Fibroblast of skin of scalp (primary cell): ENCODE results near the gene FAAP20.

Experiments used
- DNase-seq: peaks from one replicate; pipeline ENCODE4 v3.0.0-alpha.2; 2013

The FAAP20 gene

DNA sequence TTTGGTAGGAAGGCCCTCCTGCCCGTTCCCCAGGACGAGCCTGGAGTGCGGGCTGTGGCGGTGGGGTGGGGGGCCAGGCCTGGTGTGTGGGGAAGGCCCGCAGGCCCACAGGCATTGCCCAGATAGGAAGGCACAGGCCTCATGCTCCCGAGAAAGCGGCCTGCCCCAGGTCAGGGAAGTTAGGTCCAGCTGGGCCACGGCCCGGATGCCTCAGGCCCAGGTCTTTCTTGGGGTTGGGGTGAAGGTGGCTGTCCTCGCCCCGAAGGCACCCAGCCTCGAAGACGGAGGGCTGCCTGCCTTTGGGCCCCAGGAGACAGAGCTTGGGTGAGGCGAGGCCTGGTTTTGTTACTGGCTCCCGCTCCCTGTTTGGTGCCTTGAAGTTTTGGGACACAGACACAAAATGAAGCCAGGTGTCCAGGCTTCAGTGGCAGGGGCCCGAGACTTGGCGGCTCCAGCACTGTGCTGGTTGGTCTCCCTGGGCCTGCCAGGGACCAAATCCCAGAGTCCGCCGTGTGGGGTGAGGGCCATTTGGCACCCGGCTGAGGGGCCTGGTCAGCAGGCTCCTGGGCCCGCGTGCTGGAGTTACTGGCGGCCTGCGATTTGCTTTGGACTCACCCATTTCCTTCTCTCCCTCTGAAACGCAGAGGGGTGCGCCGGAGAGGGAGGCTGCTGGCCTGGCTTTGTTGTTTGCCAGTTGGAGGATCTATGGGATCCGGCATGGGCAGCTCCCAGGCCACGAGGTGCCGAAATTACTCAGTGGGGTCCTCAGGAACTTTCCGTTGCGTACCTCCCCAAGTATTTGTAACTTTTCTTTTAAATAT lies 35.5 kb upstream of the FAAP20 start:
- DNase-seq, result no peak

DNA sequence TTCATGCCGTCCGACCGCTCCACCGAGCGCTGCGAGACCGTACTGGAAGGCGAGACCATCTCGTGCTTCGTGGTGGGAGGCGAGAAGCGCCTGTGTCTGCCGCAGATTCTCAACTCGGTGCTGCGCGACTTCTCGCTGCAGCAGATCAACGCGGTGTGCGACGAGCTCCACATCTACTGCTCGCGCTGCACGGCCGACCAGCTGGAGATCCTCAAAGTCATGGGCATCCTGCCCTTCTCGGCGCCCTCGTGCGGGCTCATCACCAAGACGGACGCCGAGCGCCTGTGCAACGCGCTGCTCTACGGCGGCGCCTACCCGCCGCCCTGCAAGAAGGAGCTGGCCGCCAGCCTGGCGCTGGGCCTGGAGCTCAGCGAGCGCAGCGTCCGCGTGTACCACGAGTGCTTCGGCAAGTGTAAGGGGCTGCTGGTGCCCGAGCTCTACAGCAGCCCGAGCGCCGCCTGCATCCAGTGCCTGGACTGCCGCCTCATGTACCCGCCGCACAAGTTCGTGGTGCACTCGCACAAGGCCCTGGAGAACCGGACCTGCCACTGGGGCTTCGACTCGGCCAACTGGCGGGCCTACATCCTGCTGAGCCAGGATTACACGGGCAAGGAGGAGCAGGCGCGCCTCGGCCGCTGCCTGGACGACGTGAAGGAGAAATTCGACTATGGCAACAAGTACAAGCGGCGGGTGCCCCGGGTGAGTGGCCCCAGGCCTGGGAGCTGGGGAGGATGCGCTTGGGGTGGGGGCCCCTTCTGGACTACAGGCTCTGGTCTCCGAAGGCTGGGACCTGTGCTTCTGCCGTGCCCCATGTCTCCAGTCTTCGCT lies 34.7 kb upstream of the FAAP20 start:
- DNase-seq, result peak; percentile 53

DNA sequence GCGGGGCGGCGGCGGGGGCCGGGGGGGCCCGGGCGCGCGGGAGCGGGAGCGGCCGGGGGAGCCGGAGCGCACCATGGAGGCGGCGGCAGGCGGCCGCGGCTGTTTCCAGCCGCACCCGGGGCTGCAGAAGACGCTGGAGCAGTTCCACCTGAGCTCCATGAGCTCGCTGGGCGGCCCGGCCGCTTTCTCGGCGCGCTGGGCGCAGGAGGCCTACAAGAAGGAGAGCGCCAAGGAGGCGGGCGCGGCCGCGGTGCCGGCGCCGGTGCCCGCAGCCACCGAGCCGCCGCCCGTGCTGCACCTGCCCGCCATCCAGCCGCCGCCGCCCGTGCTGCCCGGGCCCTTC lies 34.1 kb upstream of the FAAP20 start:
- no peak for DNase-seq

DNA sequence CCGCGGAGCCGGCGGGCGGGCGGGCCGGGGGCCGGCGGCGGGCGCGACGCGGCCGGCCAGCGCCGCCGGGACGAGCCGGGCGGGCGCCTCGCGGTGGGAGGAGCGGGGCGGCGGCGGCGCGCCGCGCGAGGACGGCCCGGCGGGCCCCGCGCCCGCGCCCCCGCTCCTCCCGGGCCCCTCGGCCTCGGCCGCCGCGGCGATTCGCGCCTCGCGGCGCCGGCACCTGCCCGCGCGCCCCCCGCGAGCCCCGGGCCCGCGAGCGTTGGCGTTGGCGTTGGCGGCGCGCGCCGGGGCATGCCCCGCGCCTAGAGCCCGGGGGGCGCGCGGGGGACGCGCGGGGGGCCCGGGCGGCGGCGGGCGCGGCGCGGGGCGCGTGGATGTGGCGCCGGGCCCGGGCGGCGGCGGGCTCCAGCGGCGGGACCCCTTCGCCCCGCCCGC lies 33.6 kb upstream of the FAAP20 start, which contains the start of gene SKI:
TSS of gene SKI (plus strand) at position 163 of the 438 bp plus-strand sequence. CDS start 448 bp downstream, outside the sequence.
- no peak for DNase-seq

DNA sequence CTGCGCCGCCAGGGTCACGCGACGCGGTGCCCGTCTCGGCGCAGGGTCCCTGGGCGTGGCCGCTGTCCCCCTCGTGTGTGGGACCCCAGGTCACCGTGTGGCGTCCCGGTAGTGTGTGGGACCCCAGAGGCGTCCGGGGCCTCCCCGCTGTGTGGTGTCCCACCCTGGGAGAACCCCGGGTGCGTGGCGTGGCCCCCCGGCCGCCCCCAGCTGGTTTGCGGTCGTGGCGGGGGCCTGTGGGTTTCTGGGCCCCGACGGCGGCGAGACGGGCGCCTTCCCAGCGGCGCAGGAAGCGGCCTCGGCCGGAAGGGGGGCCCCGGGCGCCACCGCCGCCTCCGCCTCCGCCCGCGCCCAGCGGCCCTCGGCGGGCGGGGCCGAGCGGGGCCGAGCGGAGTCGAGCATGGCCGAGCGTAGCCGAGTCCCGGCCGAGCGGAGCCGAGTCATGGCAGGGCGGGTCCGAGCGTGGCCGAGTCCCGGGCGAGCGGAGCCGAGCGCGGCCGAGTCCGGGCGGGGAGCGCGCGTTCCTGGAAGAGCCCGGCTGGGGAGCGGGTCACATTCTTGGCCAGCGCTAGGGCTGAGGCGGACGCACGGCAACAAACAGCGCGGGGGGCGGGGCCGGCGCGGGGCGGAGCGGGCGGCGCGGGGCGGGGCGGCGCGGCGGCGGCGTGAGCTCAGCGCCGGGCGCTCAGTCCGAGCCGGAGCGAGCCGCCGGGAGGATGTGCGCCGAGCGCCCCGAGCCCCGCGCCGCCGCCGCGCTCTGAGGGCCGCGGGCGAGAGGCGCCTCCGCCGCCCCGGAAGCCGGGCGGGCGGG lies 33.0 kb upstream of the FAAP20 start:
- peak; percentile 98 for DNase-seq

DNA sequence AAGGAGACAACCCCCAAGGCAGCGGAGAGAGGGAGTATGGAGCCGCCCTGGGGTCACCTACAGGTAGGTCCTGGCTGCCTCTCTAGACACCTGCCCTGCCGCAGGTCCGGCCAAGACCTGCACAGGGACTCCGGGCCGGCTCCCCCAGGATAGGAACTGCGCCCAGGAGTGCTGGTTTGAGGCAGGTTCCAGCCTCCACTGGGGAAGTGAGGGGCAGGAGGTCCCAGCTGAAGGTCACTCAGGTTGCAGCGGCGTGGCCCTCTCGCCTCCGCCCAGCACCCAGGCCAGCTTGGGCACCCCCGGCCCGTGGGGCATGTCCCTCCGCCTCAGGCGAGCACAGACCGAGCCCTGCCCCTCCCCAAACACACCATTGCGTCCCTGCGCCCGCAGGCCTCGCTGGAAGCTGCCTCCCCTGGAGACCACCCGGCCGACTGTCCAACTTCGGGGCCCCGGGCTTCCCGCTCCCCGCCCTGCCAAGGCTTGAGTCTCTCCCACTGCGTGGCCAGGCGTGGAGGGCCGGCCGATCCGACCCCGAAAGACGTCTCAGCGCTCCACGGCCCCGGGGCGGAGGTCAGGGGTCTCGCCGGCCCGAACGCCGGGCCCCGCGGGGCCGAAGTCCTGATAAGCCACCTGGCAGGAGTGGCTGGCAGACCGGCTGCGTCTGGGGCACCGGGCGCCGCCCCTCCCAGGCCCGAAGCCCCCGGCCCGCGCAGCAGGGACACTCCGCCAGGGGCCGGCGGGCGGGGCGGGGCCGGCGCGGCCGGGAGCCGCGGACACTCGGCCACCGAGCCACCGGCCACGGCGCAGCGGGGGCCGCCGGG lies 32.2 kb upstream of the FAAP20 start:
- no peak for DNase-seq

DNA sequence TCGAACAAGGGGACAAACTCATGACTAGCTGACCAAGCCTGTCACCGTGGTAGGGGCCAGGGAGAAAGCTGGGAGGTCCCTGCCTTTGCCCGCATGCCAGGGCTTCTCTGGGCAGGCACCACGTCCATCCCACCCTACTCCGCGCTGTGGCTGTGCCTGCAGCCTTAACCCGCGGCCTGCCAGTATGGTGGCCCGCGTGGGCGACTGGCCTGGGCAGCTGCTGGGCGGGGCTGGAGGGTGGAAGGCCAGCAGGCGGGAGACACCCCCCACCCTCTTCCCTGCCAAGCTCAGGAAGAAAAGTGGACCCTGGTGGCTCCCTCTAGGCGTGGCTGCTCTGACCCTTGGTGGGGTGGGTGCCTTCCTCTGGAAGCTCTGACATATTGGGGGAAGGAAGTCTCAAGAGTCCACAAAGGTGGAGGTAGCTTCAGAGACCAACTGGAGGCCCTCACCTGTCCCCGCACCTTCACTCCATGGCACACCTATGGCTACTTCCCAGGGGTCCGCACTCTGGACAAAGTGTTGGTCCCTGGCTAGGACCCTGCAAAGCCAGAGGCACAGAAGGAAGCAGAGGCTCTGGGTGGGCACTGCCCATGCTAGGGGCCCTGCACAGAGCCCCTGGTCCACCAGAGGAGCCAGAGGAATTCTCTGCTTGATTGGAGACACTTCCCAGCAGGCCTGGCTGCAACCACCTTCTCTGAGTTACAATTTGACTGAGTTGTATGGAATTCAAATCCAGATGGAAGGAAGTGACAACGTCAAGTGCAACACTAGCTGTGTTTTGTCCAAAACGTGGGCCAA lies 30.3 kb upstream of the FAAP20 start:
- no peak for DNase-seq

DNA sequence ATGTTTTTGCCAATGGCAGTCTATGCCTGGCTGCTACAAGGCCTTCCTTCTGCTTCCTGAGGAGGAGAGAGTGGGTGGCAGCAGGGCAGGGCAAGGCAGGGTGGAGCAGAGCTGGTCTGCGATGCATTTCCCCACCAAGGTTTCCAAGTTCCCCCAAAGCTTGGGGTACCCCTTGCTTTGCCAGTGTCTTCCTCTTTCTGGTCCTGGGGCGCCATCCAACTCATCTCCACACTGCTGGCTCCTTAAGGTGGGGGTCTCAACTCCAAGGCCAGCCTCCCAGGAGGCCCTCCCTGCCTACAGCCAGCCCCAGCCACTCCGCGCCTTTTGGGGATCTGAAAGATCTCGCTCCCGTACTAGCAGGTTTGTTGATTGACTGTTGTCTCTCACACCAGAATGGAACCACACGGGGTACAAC lies 29.6 kb upstream of the FAAP20 start:
- no peak for DNase-seq

DNA sequence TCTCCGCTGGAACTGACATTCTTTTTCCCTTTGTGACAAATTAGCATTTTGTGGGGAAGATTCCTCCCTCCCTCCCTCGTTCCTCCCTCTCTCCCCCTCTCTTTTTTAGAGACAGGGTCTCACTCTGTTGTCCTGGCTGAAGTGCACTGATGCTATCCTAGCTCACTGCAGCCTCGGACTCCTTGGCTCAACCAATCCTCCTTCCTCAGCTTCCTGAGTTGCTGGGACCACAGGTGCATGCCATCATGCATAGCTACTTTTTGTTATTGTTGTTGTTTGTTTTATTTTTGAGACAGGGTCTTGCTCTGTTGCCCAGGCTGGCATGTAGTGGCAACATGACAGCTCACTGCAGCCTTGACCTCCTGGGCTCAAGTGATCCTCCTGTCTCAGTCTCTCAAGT lies 26.7 kb upstream of the FAAP20 start:
- no peak for DNase-seq

DNA sequence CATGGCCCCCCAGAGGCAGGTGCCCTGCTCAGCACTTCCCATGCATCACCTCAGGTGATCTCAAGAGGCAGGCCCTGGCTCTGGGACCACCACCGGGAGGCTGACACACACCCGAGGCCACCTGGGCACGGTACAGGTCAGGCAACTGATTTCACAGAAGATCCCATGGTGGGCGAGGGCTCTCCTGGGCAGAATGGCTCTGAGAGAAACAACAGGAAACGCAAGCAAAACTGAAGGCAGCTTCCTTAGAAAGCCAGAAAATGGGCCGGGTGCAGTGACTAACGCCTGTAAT lies 22.1 kb upstream of the FAAP20 start:
- no peak for DNase-seq

DNA sequence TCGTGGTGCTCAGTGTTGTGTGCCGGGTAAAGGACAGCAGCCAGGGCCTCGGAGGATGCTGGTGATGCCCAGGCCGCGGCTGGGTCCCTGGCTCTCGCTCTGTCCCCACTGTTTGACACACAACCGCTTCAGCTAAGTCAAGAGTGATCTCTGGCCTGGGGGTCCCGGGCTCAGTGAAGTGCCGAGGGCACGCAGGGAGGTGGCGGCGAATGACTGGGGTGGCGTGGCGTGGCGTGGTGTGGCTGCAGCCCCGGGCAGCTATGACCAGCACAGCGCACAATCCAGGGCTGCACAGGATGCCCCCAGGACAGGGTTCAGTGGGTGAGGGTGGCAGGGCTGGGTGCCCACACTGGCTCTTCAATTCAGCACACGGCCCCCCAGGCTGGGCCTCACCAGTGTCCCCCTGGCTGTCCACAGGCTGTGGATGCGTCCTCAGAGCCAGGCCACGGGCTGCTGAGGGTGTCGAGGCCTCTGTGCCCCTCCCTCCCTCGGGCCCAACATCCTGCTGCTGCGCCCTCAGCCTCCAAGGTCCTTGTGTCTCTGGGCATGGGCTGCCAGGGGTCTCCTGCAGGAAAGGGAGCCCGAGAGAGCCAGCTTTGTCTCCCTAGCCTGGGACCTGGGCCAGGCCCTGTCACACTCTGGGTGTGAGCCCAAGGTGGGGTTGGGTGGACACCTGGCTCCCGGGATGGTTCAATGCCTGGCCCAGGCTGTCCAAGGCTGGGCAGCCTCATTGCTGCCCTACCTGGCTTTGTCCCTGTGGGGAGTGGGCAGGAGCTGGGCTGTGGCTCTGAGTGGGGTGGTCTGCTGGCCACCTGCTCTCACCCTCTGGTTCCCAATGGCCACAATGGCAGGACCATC lies 21.6 kb upstream of the FAAP20 start:
- DNase-seq, result no peak

DNA sequence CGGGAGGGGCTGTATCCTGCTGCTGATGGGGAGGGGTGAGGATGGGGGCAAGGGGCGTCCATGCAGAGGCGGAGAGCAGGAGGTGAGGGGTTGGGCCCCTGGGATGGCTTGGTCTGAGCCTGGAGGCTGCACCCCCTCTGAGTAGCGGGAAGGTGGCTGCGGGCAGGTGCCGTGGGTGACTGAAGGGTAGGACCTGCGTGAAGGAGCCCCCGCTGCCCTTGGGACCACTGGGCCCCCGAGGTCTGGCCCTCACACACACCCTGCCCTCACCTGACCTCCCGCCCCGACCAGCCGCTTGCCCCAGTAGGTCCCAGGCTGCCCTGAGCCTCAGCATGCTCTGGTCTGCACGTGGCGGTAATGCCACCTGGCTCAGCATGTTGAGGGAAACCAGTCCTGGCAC lies 20.8 kb upstream of the FAAP20 start:
- DNase-seq, result no peak

DNA sequence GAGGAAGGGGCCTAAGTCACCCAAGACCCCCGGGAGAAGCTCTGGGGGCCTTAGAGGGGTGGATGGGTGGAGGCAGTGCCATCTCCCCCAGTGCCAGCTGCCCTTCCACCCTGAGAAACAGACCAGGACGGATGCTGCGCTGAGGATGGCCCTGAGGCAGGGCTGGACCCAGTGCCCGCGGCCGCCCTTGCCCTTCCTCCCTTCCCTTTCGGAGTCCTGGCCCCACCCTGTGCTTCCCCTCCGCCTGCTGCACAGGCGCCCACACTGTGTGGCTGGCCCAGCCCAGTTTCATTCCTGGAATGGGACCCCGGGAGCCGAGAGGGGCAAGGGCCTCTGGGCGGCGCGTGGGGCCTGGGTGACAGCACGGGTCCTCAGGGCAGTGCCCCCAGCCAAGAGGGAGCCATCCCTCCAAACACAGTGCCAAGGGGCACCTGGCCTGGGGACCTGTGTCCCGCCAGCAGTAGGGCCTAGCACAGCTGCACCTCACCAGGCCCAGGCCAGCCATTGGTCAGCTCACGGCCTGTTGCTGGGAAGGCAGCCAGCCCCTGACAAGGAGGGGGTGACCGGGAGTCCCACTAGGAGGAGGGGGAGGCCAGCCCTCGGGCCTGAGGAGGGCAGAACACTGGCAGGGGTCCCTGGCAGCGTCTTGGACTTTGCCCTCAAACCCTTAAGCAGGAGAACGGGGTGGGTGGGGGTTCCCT lies 20.1 kb upstream of the FAAP20 start:
- no peak for DNase-seq

DNA sequence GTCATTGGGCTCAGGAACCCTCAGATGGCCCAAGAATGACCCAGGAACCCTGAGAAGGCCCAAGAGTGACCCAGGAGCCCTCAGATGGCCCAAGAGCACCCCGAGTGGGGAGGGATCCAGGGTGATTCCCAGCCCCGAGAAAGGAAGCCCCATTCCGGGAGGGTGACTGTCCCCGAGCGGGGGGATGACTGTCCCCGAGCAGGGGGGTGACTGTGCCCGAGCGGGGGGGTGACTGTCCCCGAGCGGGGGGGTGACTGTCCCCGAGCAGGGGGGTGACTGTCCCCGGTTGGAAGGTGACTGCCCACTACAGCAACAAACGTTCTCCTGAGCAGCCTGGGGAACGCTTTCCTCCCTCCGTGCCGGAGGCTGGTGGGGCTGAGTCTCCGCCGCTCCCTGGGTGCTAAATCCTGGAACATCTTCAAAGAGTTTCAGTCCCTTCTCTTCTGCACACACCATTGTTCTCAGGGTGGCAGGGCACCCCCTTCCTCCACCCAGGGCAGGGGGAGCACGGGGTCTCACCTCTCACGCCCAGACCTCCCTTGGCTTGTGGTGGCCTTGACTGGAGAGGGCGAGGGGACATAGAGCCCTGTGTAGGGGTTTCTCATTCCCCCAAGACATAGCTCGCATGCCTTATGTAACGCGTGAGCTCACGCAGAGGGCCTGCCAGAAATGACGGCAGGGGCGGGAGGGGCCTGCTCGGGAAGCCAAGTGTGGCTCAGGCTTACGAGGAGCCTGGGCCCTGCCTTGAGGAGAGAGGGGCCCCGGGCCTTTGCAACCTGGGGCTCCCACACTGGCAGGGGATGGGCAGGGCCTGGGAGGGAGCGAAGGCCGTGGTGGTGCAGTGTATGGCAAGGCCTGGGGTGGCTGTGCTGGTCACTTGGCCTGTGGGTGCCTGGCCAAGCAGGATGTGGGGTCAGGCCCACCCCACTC lies 19.3 kb upstream of the FAAP20 start:
- DNase-seq, result peak; percentile 89

DNA sequence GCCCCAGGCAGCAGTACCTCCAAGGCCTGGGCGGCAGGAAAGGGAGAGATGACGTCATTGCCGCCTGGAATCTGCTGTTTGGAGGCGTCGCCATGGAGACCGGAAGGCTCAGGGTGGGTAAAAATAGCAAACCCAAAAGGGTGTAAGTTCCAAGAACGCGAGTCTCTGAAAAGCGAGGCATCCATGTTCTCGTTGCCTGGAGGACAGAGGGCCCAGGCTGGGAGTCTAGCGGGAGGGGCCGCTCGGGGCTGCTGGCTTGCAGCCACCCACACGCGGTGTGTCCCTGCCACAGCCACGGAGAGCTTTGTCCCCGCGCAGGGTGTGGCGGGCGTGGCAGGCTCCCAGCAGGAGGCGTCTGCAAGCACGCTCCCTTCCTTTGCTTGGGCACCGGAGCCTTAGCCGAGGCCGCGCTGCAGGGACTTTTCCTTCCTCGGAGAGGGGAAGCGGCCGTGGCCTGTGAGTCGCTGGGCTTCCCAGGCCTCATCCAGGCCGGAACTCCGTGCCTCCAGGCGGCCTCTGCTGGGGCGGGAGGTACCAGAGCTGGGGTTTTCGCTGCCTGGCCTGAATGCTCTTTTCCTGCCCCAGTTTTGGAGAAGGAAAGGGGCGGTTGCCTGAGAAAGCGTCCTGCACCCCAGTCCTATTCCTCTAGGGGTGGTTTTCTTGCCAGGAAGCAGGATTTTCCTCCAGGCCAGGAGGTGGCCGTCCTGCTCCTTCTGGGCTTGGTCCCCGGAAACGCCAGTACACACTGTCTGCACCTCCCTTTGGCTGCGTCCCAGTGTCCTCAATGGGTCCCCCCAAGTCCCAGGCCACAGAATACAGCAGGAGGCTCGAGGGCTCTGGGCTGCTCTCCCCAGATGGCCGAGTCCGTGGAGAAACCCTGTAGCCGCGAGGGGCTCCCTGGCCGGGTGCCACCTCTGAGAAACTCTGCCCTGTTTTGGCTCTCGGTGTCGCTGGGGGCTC lies 18.2 kb upstream of the FAAP20 start:
- DNase-seq, result peak; percentile 98

DNA sequence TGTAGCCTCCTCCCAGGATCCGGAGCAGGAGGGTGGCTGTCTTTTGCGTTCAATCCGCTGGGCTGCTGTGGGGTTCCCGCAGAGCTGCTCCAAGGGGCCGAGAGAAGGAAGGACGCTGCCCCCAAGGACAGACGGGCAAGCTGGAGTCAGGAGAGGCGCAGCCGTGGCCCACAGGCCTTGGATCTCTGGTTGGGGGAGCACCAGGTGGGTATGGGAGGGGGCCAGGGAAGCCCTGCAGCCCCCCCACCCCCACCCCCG lies 17.6 kb upstream of the FAAP20 start:
- DNase-seq, result no peak

DNA sequence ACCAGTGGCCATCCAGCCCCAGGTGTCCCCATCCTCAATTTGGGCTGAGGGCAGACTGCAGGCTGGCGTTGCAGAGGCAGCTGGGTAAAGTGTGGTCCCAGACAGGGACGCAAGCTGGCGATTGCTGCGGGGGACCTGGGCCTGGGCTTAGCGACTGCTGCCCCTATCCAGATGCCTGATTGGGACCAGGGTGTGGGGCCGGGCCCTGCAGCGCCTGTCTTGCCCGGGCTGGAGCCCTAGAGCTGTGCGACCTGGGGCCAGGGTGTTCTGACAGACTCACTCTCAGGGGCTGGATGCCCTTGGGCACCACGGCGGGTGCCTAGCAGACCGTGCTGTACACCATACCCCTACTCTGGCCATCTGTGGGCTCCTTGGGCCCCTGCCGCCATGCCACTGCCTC lies 16.2 kb upstream of the FAAP20 start:
- no peak for DNase-seq
